PC-9 (cell line): ENCODE results near the gene CDHR2. TPM values are rescaled to one million over a fixed set of nuclear protein-coding genes. Genes with fewer than 3 reads are reported as not detected.
"Not testable (repeated sequence)": the region's sequence is repeated elsewhere in the genome, so short reads cannot be mapped to it uniquely, and the experiment has no call there.

Experiments
- BruUV-seq: library from RNA; stranded (reverse); fragments of 400-500 nt; replicated peaks from 2 replicates; lab custom pipeline; 2021; lab: Mats Ljungman, UMichigan
- CTCF ChIA-PET: fragments of 300-600 bp; sonication (Branson Sonifier 250); formaldehyde crosslinking; loops from one replicate; lab custom pipeline; 2022; ENCODE audit warnings: antibody characterized with exemption; lab: Charles Lee
- POLR2A ChIA-PET: fragments of 300-600 bp; sonication (Branson Sonifier 250); formaldehyde crosslinking; loops from one replicate; lab custom pipeline; 2022; ENCODE audit warnings: antibody characterized with exemption; ENCODE audit not compliant: unreplicated experiment; lab: Charles Lee
- DNase-seq, 2 experiments: peaks; one replicate each; pipeline versions ENCODE4 v3.0.0 to v3.0.0-alpha.2; 2015 to 2022; ENCODE audit warnings: mixed read lengths in 1 of 2
- H2AFZ ChIP-seq: fragments of 200-600 bp; sonication (generic); 2 replicates; pipeline ENCODE4 v1.8.1; 2017; ENCODE audit warnings: antibody characterized with exemption
- H3F3A ChIP-seq: fragments of 200-600 bp; sonication (generic); 2 replicates; pipeline ENCODE4 v1.8.1; 2017; ENCODE audit warnings: antibody characterized with exemption, mild to moderate bottlenecking, low read depth; ENCODE audit not compliant: insufficient read depth
- H3K27ac ChIP-seq: fragments of 200-600 bp; sonication (generic); 2 replicates; pipeline ENCODE4 v1.6.1; 2016; ENCODE audit warnings: mixed run types
- H3K27me3 ChIP-seq: fragments of 200-600 bp; sonication (generic); 2 replicates; pipeline ENCODE4 v1.6.1; 2016; ENCODE audit warnings: low read depth, mixed run types; ENCODE audit not compliant: insufficient read depth
- H3K36me3 ChIP-seq: fragments of 200-600 bp; sonication (generic); 2 replicates; pipeline ENCODE4 v1.6.1; 2016; ENCODE audit warnings: low read depth, mixed run types
- H3K4me1 ChIP-seq: fragments of 200-600 bp; sonication (generic); replicated peaks from 2 replicates; pipeline ENCODE4 v1.6.1; 2016; ENCODE audit warnings: mixed run types; ENCODE audit not compliant: insufficient read depth
- H3K4me2 ChIP-seq: fragments of 200-600 bp; sonication (generic); 2 replicates; pipeline ENCODE4 v1.6.1; 2017; ENCODE audit warnings: mixed run types
- H3K4me3 ChIP-seq: fragments of 200-600 bp; sonication (generic); 2 replicates; pipeline ENCODE4 v1.6.1; 2016; ENCODE audit warnings: mixed run types
- H3K79me2 ChIP-seq: fragments of 200-600 bp; sonication (generic); 2 replicates; pipeline ENCODE4 v1.6.1; 2017; ENCODE audit warnings: low read depth, mixed run types
- H3K9me2 ChIP-seq: fragments of 200-600 bp; sonication (generic); 2 replicates; pipeline ENCODE4 v1.8.1; 2017; ENCODE audit warnings: mild to moderate bottlenecking; ENCODE audit not compliant: insufficient read depth
- H3K9me3 ChIP-seq: fragments of 200-600 bp; sonication (generic); 2 replicates; pipeline ENCODE4 v1.8.1; 2016; ENCODE audit warnings: low read depth; ENCODE audit not compliant: insufficient read depth
- H4K20me1 ChIP-seq: fragments of 200-600 bp; sonication (generic); 2 replicates; pipeline ENCODE4 v1.8.1; 2017; ENCODE audit not compliant: insufficient read depth
- EZH2 ChIP-seq: fragments of 200-600 bp; sonication (generic); IDR thresholded peaks from 2 replicates; pipeline ENCODE4 v1.8.0; 2017; ENCODE audit warnings: antibody characterized with exemption, low read depth
- intact Hi-C: fragments of 100-400 bp; cut with micrococcal nuclease; formaldehyde crosslinking; loops from one replicate; pipeline ENCODE4 v1.10.0; 2022; ENCODE audit not compliant: unreplicated experiment
- total RNA-seq: library from RNA; stranded (reverse); gene quantifications from 2 replicates; pipeline ENCODE4 v1.2.3, GENCODE V29; 2021
- TF ChIP-seq, protein P1 (sequence below): fragments of 200-600 bp; sonication (generic); conservative IDR thresholded peaks from 2 replicates; pipeline ENCODE4 v1.6.1; 2017; ENCODE audit warnings: mixed run types, antibody characterized with exemption, mild to moderate bottlenecking, moderate library complexity

The CDHR2 gene
- total RNA-seq, 1 experiment from 2014 or later = not detected

DNA sequence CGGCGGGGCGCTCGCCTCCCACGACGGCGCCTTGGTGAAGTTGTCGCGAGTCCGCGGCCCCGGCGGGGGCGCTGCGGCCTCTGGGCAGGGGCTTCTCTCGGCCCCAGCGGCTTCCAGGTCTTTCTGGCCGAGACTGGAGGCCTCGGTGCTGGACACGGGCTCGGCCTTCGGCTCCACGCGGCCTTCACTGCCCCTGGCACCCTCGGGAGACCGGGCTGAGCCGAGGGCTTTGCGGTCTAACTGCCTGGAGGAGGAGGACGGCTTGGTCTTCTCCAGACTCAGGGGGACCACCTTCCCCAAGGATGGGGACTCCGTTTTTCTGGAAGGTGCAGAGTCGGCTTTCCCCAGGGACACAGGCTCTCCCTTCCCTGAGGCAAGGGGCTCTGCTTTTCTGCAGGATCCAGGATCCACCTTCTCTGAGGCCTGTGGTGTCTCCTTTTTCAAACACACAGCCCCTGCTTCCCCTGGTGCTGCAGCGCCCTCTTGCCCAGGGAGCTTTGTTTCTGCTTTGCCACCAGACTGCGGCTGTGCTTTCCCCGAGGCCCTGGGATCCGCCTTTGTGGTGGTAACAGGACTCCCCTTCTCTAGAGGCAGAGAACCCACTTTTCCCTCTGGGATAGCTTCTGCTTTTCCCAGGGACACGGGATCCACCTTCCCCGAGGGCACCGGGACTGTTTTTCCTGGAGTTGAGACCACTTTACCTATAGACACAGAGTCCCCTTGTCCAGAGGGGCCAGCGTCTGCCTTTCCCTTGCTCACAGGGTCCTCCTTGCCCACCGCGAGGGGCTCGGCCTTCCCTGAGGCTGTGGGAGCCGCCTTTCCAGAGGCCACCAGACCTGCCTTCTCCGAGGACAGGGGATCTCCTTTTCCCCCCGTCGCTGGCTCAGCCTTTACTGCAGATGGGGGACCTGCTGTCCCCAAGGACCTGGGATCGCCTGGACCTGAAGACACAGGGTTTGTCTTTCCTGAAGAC, 48.6 kb downstream of the CDHR2 start:
- Histone ChIP-seq H2AFZ (no peak overlapping the region), H3K79me2 (no peaks in the 10 kb centered on the region), H3K9me3 (no peaks in the 10 kb centered on the region), H4K20me1 (no peaks in the 10 kb centered on the region), H3K27me3 (no peaks in the 10 kb centered on the region), H3K4me3 (no peak overlapping the region), H3K4me2 (no peak overlapping the region), H3K27ac (no peak overlapping the region), H3K36me3 (no peaks in the 10 kb centered on the region), H3K4me1 (no peaks in the 10 kb centered on the region), H3F3A (no peaks in the 10 kb centered on the region), H3K9me2 (no peaks in the 10 kb centered on the region)
- ChIA-PET CTCF (no interaction called here), POLR2A (no interaction called here)
- intact Hi-C loops = no loop called here
- TF ChIP-seq EZH2 = no peak
- no peak for DNase-seq
- no TSS peak for BruUV-seq

DNA sequence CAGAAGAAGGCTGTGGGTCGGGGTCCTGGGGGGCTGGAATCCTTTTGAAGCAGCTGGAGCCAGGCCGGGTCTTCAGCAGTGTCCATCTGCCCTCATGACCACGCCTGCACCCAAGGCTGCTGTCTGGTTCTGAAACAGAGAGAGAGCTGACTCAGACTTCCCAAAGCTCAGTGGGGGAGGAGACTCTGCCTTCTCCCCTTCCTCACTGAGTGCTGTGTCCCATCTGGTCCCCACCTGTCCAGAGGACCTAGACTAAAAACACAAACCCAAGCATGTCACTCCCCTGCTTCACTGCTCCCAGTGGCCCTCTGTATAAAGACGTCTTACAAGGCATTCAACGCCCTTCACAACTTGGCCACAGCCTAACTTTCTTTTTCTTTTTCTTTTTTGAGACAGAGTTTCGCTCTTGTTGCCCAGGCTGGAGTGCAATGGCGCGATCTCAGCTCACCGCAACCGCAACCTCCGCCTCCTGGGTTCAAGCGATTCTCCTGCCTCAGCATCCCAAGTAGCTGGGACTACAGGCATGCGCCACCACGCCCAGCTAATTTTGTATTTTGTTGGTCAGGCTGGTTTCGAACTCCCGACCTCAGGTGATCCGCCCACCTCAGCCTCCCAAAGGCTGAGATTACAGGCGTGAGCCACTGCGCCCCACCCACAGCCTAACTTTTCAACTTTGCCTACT, 50.7 kb downstream of the CDHR2 start:
- H3F3A ChIP-seq, H3K79me2 ChIP-seq, H3K4me2 ChIP-seq, H3K27ac ChIP-seq, H2AFZ ChIP-seq, intact Hi-C loops, H4K20me1 ChIP-seq, H3K36me3 ChIP-seq, H3K4me1 ChIP-seq, CTCF ChIA-PET, H3K4me3 ChIP-seq, BruUV-seq, H3K9me3 ChIP-seq, POLR2A ChIA-PET, DNase-seq, H3K27me3 ChIP-seq, H3K9me2 ChIP-seq: not testable (repeated sequence)

DNA sequence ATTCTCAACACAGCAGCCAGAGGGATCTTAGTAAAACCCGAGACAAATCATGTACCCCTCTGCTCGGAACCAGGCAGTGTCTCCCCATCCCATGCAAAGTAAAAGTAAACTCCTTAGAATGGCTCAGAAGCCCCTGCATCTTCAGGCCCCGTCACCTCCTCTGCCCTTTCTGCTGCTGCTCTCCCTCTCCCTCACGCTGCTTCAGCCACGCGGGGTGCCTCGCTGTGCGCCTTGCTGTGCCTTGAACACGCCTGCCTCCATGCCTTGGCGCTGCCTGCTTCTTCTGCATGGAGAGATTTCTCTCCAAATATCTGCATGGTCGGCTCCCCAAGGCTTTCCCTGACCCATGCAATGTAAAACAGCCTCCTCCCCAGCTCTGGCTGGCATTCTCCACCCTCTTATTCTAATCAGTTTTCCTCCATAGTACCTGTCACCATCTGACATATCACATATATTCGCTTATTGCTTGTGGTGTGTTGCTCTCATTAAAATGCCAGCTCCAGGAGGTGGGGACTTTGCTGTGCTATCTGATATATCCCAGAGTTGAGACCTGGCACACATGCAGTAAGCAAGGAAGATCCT, 52.9 kb downstream of the CDHR2 start:
- Histone ChIP-seq H3K27ac (no peak overlapping the region), H3K27me3 (no peaks in the 10 kb centered on the region), H3K9me3 (no peaks in the 10 kb centered on the region), H3F3A (no peaks in the 10 kb centered on the region), H2AFZ (no peak overlapping the region), H4K20me1 (no peaks in the 10 kb centered on the region; the same call in 1 of the 2 replicates), H3K79me2 (no peaks in the 10 kb centered on the region), H3K4me1 (no peaks in the 10 kb centered on the region), H3K36me3 (no peaks in the 10 kb centered on the region), H3K9me2 (no peaks in the 10 kb centered on the region), H3K4me2 (no peak overlapping the region), H3K4me3 (no peak overlapping the region)
- DNase-seq = no peak
- TF ChIP-seq, protein P1, sequence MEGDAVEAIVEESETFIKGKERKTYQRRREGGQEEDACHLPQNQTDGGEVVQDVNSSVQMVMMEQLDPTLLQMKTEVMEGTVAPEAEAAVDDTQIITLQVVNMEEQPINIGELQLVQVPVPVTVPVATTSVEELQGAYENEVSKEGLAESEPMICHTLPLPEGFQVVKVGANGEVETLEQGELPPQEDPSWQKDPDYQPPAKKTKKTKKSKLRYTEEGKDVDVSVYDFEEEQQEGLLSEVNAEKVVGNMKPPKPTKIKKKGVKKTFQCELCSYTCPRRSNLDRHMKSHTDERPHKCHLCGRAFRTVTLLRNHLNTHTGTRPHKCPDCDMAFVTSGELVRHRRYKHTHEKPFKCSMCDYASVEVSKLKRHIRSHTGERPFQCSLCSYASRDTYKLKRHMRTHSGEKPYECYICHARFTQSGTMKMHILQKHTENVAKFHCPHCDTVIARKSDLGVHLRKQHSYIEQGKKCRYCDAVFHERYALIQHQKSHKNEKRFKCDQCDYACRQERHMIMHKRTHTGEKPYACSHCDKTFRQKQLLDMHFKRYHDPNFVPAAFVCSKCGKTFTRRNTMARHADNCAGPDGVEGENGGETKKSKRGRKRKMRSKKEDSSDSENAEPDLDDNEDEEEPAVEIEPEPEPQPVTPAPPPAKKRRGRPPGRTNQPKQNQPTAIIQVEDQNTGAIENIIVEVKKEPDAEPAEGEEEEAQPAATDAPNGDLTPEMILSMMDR = no peak
- TF ChIP-seq EZH2 = no peak
- BruUV-seq = no TSS peak
- ChIA-PET POLR2A (no interaction called here), CTCF (no interaction called here)
- intact Hi-C loops = no loop called here

DNA sequence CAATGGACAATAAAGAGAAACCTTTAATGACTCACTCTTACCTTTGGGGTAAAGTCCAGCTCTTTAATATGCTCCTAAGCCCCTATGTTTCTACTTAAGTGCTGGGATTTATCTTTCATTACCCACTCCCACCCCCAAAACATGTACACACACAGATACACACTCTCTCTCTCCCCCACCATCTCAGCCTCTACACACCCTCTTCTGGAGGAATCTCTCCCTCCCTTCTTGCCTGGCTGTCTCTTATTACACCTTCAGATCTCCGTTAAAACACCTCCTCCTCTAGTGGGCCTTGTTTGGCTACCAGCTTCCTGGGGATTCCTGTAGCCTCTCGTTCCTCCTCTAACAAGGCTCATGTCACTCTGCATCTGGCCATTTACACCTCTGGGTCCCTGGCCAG, 53.9 kb downstream of the CDHR2 start:
- no peak for DNase-seq
- Histone ChIP-seq H3K79me2 (no peaks in the 10 kb centered on the region), H3F3A (no peaks in the 10 kb centered on the region), H3K27me3 (no peaks in the 10 kb centered on the region), H3K36me3 (no peaks in the 10 kb centered on the region), H3K4me2 (no peak overlapping the region), H3K9me2 (no peaks in the 10 kb centered on the region), H3K27ac (no peak overlapping the region), H3K4me1 (no peaks in the 10 kb centered on the region), H4K20me1 (no peaks in the 10 kb centered on the region; the same call in 1 of the 2 replicates), H3K9me3 (no peaks in the 10 kb centered on the region), H3K4me3 (no peak overlapping the region), H2AFZ (no peak overlapping the region)
- intact Hi-C loops = no loop called here
- ChIA-PET POLR2A (no interaction called here), CTCF (no interaction called here)
- BruUV-seq = no TSS peak
- TF ChIP-seq, protein P1 = no peak
- no peak for TF ChIP-seq EZH2
